ENCODE measurements around the gene PEX14.

Gene PEX14

DNA sequence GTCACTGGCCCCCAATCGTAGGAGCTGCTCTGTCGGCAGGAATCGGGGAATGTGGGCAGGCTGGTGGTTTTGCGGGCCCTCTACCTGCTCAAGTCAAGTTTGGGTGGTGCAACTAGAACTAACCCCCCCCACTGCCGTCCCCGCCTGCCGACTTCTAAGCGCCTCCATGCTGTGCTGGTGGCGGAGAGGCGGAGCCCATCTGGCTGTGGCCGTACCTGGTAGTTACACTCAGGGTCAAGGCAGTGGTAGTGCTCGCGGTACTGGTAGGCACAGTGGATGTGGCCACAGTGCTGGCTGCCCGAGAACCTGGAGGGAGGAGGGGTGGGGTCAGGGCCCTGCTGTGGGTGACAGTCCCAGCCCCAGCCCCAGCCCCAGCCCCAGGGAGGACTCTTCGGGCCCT, 181.7 kb downstream of the PEX14 start:
- Histone ChIP-seq H3K27me3 (ENCODE audit: insufficient read depth, poor library complexity, severe bottlenecking) (no peaks in the 10 kb centered on the region), H3K27ac (replicated peaks) (no peak overlapping the region), H3K4me3 (replicated peaks; ENCODE audit: insufficient read depth, low read length) (no peak overlapping the region)
- TF ChIP-seq SPI1 (IDR thresholded peaks at IDR 0.05; ENCODE audit: borderline replicate concordance, low read depth) (no peak), POLR2AphosphoS5 (IDR thresholded peaks at IDR 0.05; ENCODE audit: low read depth) (no peak), GABPA (IDR thresholded peaks at IDR 0.05; ENCODE audit: low read depth) (no peak)
- TF ChIP-seq, protein P1, sequence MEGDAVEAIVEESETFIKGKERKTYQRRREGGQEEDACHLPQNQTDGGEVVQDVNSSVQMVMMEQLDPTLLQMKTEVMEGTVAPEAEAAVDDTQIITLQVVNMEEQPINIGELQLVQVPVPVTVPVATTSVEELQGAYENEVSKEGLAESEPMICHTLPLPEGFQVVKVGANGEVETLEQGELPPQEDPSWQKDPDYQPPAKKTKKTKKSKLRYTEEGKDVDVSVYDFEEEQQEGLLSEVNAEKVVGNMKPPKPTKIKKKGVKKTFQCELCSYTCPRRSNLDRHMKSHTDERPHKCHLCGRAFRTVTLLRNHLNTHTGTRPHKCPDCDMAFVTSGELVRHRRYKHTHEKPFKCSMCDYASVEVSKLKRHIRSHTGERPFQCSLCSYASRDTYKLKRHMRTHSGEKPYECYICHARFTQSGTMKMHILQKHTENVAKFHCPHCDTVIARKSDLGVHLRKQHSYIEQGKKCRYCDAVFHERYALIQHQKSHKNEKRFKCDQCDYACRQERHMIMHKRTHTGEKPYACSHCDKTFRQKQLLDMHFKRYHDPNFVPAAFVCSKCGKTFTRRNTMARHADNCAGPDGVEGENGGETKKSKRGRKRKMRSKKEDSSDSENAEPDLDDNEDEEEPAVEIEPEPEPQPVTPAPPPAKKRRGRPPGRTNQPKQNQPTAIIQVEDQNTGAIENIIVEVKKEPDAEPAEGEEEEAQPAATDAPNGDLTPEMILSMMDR (IDR thresholded peaks at IDR 0.05; ENCODE audit: insufficient read depth, low read length): no peak
- TF ChIP-seq, protein P2, sequence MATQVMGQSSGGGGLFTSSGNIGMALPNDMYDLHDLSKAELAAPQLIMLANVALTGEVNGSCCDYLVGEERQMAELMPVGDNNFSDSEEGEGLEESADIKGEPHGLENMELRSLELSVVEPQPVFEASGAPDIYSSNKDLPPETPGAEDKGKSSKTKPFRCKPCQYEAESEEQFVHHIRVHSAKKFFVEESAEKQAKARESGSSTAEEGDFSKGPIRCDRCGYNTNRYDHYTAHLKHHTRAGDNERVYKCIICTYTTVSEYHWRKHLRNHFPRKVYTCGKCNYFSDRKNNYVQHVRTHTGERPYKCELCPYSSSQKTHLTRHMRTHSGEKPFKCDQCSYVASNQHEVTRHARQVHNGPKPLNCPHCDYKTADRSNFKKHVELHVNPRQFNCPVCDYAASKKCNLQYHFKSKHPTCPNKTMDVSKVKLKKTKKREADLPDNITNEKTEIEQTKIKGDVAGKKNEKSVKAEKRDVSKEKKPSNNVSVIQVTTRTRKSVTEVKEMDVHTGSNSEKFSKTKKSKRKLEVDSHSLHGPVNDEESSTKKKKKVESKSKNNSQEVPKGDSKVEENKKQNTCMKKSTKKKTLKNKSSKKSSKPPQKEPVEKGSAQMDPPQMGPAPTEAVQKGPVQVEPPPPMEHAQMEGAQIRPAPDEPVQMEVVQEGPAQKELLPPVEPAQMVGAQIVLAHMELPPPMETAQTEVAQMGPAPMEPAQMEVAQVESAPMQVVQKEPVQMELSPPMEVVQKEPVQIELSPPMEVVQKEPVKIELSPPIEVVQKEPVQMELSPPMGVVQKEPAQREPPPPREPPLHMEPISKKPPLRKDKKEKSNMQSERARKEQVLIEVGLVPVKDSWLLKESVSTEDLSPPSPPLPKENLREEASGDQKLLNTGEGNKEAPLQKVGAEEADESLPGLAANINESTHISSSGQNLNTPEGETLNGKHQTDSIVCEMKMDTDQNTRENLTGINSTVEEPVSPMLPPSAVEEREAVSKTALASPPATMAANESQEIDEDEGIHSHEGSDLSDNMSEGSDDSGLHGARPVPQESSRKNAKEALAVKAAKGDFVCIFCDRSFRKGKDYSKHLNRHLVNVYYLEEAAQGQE (IDR thresholded peaks at IDR 0.05; ENCODE audit: insufficient replicate concordance, low read depth): no peak
- DNase-seq (ENCODE audit: low read depth in 1 of 2, low spot score in 1 of 2): no peak

DNA sequence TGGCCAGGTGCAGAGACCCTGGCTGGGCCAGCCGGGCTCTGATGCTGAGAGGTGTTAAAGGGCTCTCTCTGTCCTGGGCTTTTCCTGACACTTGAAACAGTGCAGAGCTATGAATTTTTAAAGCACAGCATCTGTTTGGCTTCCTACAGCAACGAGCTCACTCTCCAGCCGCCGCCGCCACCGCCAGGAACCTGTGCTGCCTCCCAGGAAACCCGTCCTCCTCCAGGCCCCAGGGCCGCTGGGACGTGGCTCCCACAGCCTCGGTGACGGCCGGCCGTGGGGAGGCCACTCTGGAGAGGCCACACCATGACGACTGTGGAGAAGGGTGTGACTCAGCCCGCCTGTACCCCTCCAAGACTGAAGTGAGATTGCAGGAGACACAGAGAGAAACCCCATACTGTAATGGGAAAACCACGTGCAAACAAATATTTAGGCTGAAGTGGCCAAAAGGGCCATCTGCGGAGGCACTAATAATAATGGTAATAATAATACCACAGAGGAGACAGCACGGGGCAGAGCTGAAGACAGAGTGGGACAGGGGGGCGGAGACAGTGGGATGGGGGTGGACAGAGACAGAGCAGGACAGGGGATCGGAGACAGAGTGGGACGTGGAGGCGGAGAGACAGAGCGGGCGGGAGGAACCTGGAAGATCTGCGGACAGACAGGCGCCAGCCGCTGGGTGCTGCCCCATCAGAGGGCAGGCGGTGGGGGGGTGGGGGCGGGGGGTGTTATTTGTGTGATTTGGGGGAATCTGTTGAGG, 182.5 kb downstream of the PEX14 start:
- no peak for DNase-seq (ENCODE audit: low read depth in 1 of 2, low spot score in 1 of 2)
- Histone ChIP-seq H3K27ac (replicated peaks) (no peak overlapping the region), H3K27me3 (ENCODE audit: insufficient read depth, poor library complexity, severe bottlenecking) (no peaks in the 10 kb centered on the region), H3K4me3 (replicated peaks; ENCODE audit: insufficient read depth, low read length) (no peak overlapping the region)
- TF ChIP-seq, protein P2 (IDR thresholded peaks at IDR 0.05; ENCODE audit: insufficient replicate concordance, low read depth): no peak

DNA sequence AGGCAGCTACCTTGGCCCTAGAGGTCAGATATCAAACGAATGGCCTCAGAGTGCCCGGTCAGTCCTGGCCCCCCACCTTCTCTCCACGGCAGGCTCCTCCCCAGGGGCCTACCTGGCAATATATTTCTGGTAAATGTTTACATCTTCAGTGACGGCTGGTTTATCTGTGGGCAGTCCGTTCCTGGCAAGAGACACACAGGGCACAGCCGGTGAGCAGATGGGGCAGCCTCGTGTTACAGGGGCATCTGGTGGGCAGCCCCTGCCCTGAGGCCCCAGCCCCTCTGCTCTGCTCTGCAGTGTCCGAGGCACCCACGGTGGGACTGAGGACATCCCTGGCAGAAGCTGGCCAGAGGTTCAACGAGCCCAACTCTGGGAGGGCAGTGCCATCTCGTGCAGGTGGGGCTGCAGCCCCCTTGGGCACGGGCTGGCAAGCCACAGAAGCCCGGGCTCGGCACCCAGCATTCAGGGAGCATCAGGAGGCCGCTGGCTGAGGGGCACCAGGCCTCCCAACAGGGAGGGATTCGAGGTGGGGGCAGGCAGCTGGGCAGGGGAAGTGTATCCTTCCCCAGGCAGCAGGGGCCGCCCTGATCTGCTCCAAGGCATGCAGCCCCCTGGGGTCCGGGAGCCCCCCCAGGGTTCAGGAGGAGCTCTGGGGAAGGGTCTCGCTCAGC, 183.8 kb downstream of the PEX14 start:
- DNase-seq (ENCODE audit: low read depth in 1 of 2, low spot score in 1 of 2): no peak
- TF ChIP-seq SPI1 (IDR thresholded peaks at IDR 0.05; ENCODE audit: borderline replicate concordance, low read depth): no peak
- TF ChIP-seq, protein P1 (IDR thresholded peaks at IDR 0.05; ENCODE audit: insufficient read depth, low read length): no peak
- TF ChIP-seq, protein P2 (IDR thresholded peaks at IDR 0.05; ENCODE audit: insufficient replicate concordance, low read depth): no peak
- no peak for TF ChIP-seq POLR2AphosphoS5 (IDR thresholded peaks at IDR 0.05; ENCODE audit: low read depth)
- no peak for TF ChIP-seq GABPA (IDR thresholded peaks at IDR 0.05; ENCODE audit: low read depth)
- H3K27ac ChIP-seq (replicated peaks): no peak overlapping the region
- H3K27me3 ChIP-seq (ENCODE audit: insufficient read depth, poor library complexity, severe bottlenecking): no peaks in the 10 kb centered on the region
- no peak overlapping the region for H3K4me3 ChIP-seq (replicated peaks; ENCODE audit: insufficient read depth, low read length)

All from HL-60 (cell line).